HL-60/S4 treated with retinoic acid at 250 ng/mL for 4 days and 3 days (cell line): ENCODE measurements around the gene SLC25A3.

Experiments
- in situ Hi-C: fragments of 300-500 bp; cut with MboI; formaldehyde crosslinking; loops from 2 replicates; pipeline ENCODE4 v1.7.0; 2022; ENCODE audit warnings: low sequenced_read_pairs

The SLC25A3 gene

DNA sequence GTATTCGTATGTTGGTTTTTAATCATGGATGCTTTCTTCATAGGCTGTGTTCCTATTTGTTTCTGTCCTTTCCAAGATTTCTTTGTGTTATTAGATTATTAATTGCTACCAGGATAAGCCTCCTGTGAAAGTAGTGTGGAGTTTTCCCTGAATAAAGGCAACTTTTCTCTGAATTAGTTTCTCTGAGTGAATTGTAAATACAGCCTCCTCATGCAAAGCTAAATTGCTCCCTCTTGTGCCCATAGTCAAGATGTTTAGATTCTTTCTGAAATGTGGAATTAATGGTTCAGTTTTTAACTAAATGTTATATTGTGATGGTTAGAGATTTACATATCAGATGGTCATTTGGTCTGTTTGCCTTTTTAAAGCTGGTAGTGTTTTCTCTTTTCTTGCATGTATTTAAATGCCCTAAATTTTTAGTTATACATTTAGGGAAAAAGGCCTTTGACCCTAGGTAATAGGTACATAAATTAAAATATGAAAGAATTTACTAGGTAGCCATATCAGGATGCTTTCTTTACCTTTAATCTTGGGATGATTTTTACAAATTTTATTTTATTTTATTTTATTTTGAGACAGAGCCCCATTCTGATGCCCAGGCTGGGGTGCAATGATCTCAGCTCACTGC is 60.5 kb downstream of the SLC25A3 start:
- in situ Hi-C loops = no loop called here
